HepG2 (cell line): ENCODE results near the gene AP2B1. TPM values are rescaled to one million over a fixed set of nuclear protein-coding genes. Genes with fewer than 3 reads are reported as not detected.
A peak's percentile ranks its signal among the peaks of the same experiment; 100 is the strongest.

Experiments used
- ADNP ChIP-seq: sonication (generic); formaldehyde crosslinking; IDR thresholded peaks from 2 replicates; pipeline ENCODE4 v1.4.0; 2020; ENCODE audit warnings: missing genetic modification reagents
- CCDC6 ChIP-seq: sonication (generic); formaldehyde crosslinking; IDR thresholded peaks from 2 replicates; pipeline ENCODE4 v1.8.1; 2022; ENCODE audit warnings: mild to moderate bottlenecking, missing genetic modification reagents, moderate library complexity
- EED ChIP-seq: sonication (generic); formaldehyde crosslinking; IDR thresholded peaks from 2 replicates; pipeline ENCODE4 v1.5.0; 2020; ENCODE audit warnings: mild to moderate bottlenecking, missing genetic modification reagents
- EP300 ChIP-seq, 3 experiments: sonication (generic) in 1 of 3; formaldehyde crosslinking in 1 of 3; IDR thresholded peaks; 2 replicates each; pipeline versions ENCODE4 v1.5.1 to v1.6.1; 2011 to 2020; ENCODE audit warnings: low read depth in 2 of 3, low read length in 2 of 3, borderline replicate concordance in 1 of 3, improper control_type of control experiment in 1 of 3, mild to moderate bottlenecking in 1 of 3, missing genetic modification reagents in 1 of 3, moderate library complexity in 1 of 3
- ESRRA ChIP-seq: sonication (generic); formaldehyde crosslinking; IDR thresholded peaks from 2 replicates; pipeline ENCODE4 v1.5.1; 2020; ENCODE audit warnings: mild to moderate bottlenecking, low read depth, missing genetic modification reagents
- MBD4 ChIP-seq: IDR thresholded peaks from 2 replicates; pipeline ENCODE4 v1.6.1; 2012; ENCODE audit warnings: low read length, inconsistent platforms, borderline replicate concordance
- MZF1 ChIP-seq: sonication (generic); formaldehyde crosslinking; IDR thresholded peaks from 2 replicates; pipeline ENCODE4 v1.8.1; 2023; ENCODE audit warnings: mild to moderate bottlenecking, missing genetic modification reagents, borderline replicate concordance
- PRDM10 ChIP-seq: sonication (generic); formaldehyde crosslinking; IDR thresholded peaks from 2 replicates; pipeline ENCODE4 v1.4.0; 2020; ENCODE audit warnings: low read depth, missing genetic modification reagents
- RCOR2 ChIP-seq: IDR thresholded peaks from 2 replicates; pipeline ENCODE4 v1.6.1; 2016; ENCODE audit warnings: missing biosample characterization, missing genetic modification reagents
- SCMH1 ChIP-seq: sonication (generic); formaldehyde crosslinking; IDR thresholded peaks from 2 replicates; pipeline ENCODE4 v1.9.0; 2021; ENCODE audit warnings: missing genetic modification reagents, mild to moderate bottlenecking, borderline replicate concordance
- THAP9 ChIP-seq: sonication (generic); formaldehyde crosslinking; IDR thresholded peaks from 2 replicates; pipeline ENCODE4; 2020; ENCODE audit warnings: missing genetic modification reagents, mild to moderate bottlenecking, borderline replicate concordance
- TOPORS ChIP-seq: sonication (generic); formaldehyde crosslinking; IDR thresholded peaks from 2 replicates; pipeline ENCODE4 v1.8.0; 2023; ENCODE audit warnings: mild to moderate bottlenecking, missing genetic modification reagents
- ZKSCAN5 ChIP-seq: sonication (generic); formaldehyde crosslinking; IDR thresholded peaks from 2 replicates; pipeline ENCODE4 v1.5.1; 2020; ENCODE audit warnings: mild to moderate bottlenecking, missing genetic modification reagents
- ZNF317 ChIP-seq: sonication (generic); formaldehyde crosslinking; IDR thresholded peaks from 2 replicates; pipeline ENCODE4 v1.5.0; 2020; ENCODE audit warnings: mild to moderate bottlenecking, missing genetic modification reagents
- ZNF343 ChIP-seq: sonication (generic); formaldehyde crosslinking; IDR thresholded peaks from 2 replicates; pipeline ENCODE4 v1.4.0; 2020; ENCODE audit warnings: mild to moderate bottlenecking, missing genetic modification reagents
- ZNF430 ChIP-seq: sonication (generic); formaldehyde crosslinking; IDR thresholded peaks from 2 replicates; pipeline ENCODE4 v1.9.0; 2021; ENCODE audit warnings: mild to moderate bottlenecking, missing genetic modification reagents
- ZNF451 ChIP-seq: sonication (generic); formaldehyde crosslinking; IDR thresholded peaks from 2 replicates; pipeline ENCODE4 v1.5.0; 2020; ENCODE audit warnings: mild to moderate bottlenecking, missing genetic modification reagents
- ZNF614 ChIP-seq: IDR thresholded peaks from 2 replicates; pipeline ENCODE4 v1.6.1; 2018; ENCODE audit warnings: missing biosample characterization, missing genetic modification reagents, inconsistent platforms, borderline replicate concordance
- ZNF639 ChIP-seq: conservative IDR thresholded peaks from 2 replicates; pipeline ENCODE4 v1.6.1; 2018; ENCODE audit warnings: missing genetic modification reagents
- ZNF660 ChIP-seq: sonication (generic); formaldehyde crosslinking; IDR thresholded peaks from 2 replicates; pipeline ENCODE4 v1.5.1; 2020; ENCODE audit warnings: mild to moderate bottlenecking, low read depth, missing genetic modification reagents, borderline replicate concordance
- ZNF724P ChIP-seq: sonication (generic); formaldehyde crosslinking; IDR thresholded peaks from 2 replicates; pipeline ENCODE4 v1.8.0; 2022; ENCODE audit warnings: missing genetic modification reagents, borderline replicate concordance
- polyA plus RNA-seq, 8 experiments: library from polyadenylated mRNA; depleted of rRNA in 3 of 8; stranded (reverse) in 7 of 8; unstranded in 1 of 8; fragments of >200 nt; fragmentation: Illumina TruSeq in 4 of 8; extraction: Trizol in 4 of 8; gene quantifications; 2 replicates each; pipeline versions ENCODE4 v1.2.1 to v1.2.3, GENCODE V29; 2011 to 2016; ENCODE audit warnings: low read depth in 4 of 8, missing spikeins in 1 of 8, mixed read lengths in 1 of 8; ENCODE audit not compliant: insufficient read depth in 1 of 8
- total RNA-seq, 5 experiments: library from RNA; depleted of rRNA; stranded (reverse); fragments of >200 nt; fragmentation: Illumina TruSeq; extraction: Trizol; gene quantifications; 2 replicates each; pipeline ENCODE4 v1.2.3, GENCODE V29; 2016; ENCODE audit warnings: low read depth in 1 of 5

The AP2B1 gene
- total and polyA plus RNA-seq, 2 of the 13 experiments (the other 11 are each of a cell fraction or from before 2014, with no cell fraction given) = 23.8 to 71.3 TPM

GRCh38 chr17:35587074-35587961, at the start of gene AP2B1 (continued):
- TF ChIP-seq ZNF430 (no peak), ZNF614 (peak; percentile 70), EED (CRISPR knock-in tag) (0 out of 2 replicates have a peak, but pooled peaks have one; percentile 67), SCMH1 (CRISPR knock-in tag) (no peak), PRDM10 (CRISPR knock-in tag) (peak; percentile 77; the same call in 1 of the 2 replicates), EP300 (IDR thresholded peaks at IDR 0.05; ENCODE audit: low read depth in 2 of 2, low read length in 2 of 2) (no peak), EP300 (CRISPR knock-in tag; IDR thresholded peaks at IDR 0.05; ENCODE audit: borderline replicate concordance) (no peak; the same call in 1 of the 2 replicates), ZNF660 (CRISPR knock-in tag) (no peak), ZNF639 (CRISPR knock-in tag) (peak; percentile 54; the same call in 1 of the 2 replicates), RCOR2 (CRISPR knock-in tag) (no peak), ZNF317 (CRISPR knock-in tag) (0 out of 2 replicates have a peak, but pooled peaks have one; percentile 52), ZNF343 (no peak), ADNP (CRISPR knock-in tag) (no peak), ESRRA (CRISPR knock-in tag) (no peak), ZNF451 (CRISPR knock-in tag) (no peak), ZNF724P (peak; percentile 58; the same call in 1 of the 2 replicates), THAP9 (peak; percentile 92), TOPORS (CRISPR knock-in tag) (no peak), ZKSCAN5 (CRISPR knock-in tag) (no peak), MZF1 (CRISPR knock-in tag) (no peak; the same call in 1 of the 2 replicates), CCDC6 (CRISPR knock-in tag) (peak; percentile 62; the same call in 1 of the 2 replicates), MBD4 (no peak)
